Stimulated activated naive CD8-positive, alpha-beta T cell treated with anti-CD3 and anti-CD28 coated beads, Interleukin-15, amount 100 ng/mL, for 72 hours (primary cell): ENCODE data around the gene HLCS.
"Not testable (repeated sequence)": the region's sequence is repeated elsewhere in the genome, so short reads cannot be mapped to it uniquely, and the experiment has no call there.

Source experiments
- ATAC-seq: fragments of 150-1000 bp; cut with Tn5 transposase; 2 replicates; pipeline ENCODE4 v1.10.0; 2021; ENCODE audit warnings: mild to moderate bottlenecking, moderate library complexity
- DNase-seq, 2 donors: peaks; one replicate each; pipeline ENCODE4 v3.0.0; 2021 to 2022
- H3K27ac Mint-ChIP-seq, 2 donors: one replicate each; pipeline ENCODE4 v1.8.0; 2022; ENCODE audit warnings: mild to moderate bottlenecking in 2 of 2, mixed read lengths in 2 of 2, moderate library complexity in 2 of 2
- H3K27me3 Mint-ChIP-seq: one replicate; pipeline ENCODE4 v1.8.0; 2022; ENCODE audit warnings: mixed read lengths
- H3K4me1 Mint-ChIP-seq: one replicate; pipeline ENCODE4 v1.8.0; 2022; ENCODE audit warnings: mild to moderate bottlenecking, mixed read lengths
- H3K4me3 Mint-ChIP-seq, 2 donors: one replicate each; pipeline ENCODE4 v1.8.0; 2022; ENCODE audit warnings: mild to moderate bottlenecking in 2 of 2, mixed read lengths in 2 of 2, moderate library complexity in 1 of 2
- H3K9me3 Mint-ChIP-seq, 2 donors: one replicate each; pipeline ENCODE4 v1.8.0; 2022; ENCODE audit warnings: mixed read lengths in 2 of 2

Gene HLCS

GRCh38 chr21:36845790-36846189, 120.7 kb downstream of the HLCS start:
- no peak for DNase-seq
- Mint-ChIP-seq H3K4me3 (no peak overlapping the region), H3K9me3 (no peaks in the 10 kb centered on the region), H3K27me3 (no peaks in the 10 kb centered on the region), H3K27ac (no peak overlapping the region), H3K4me1 (peaks cover 6% of the 10 kb centered on the region)
- no peak for ATAC-seq

GRCh38 chr21:36845070-36845469, 121.4 kb downstream of the HLCS start:
- DNase-seq (no peak), ATAC-seq (no peak)
- Mint-ChIP-seq H3K4me3 (no peak overlapping the region), H3K9me3 (no peaks in the 10 kb centered on the region), H3K4me1 (peaks cover 6% of the 10 kb centered on the region), H3K27ac (no peak overlapping the region), H3K27me3 (no peaks in the 10 kb centered on the region)

- Mint-ChIP-seq H3K4me3 (no peak overlapping the region), H3K27me3 (no peaks in the 10 kb centered on the region), H3K4me1 (peaks cover 6% of the 10 kb centered on the region), H3K27ac (no peak overlapping the region), H3K9me3 (no peaks in the 10 kb centered on the region)
- DNase-seq (no peak), ATAC-seq (no peak)
These were observed 124.6 kb downstream of the HLCS start for GRCh38 chr21:36841866-36842265.

- DNase-seq (no peak), ATAC-seq (no peak)
- no peak overlapping the region for H3K4me3 Mint-ChIP-seq
- H3K27ac Mint-ChIP-seq = no peak overlapping the region
- H3K27me3 Mint-ChIP-seq = no peaks in the 10 kb centered on the region
- no peaks in the 10 kb centered on the region for H3K9me3 Mint-ChIP-seq
- no peaks in the 10 kb centered on the region for H3K4me1 Mint-ChIP-seq
These were observed 126.7 kb downstream of the HLCS start for GRCh38 chr21:36839735-36840134.

- Mint-ChIP-seq H3K4me3 (no peak overlapping the region), H3K27me3 (no peaks in the 10 kb centered on the region), H3K9me3 (no peaks in the 10 kb centered on the region), H3K27ac (no peak overlapping the region), H3K4me1 (no peaks in the 10 kb centered on the region)
- DNase-seq (no peak), ATAC-seq (no peak)
These were observed 127.3 kb downstream of the HLCS start for GRCh38 chr21:36839123-36839522.

- Mint-ChIP-seq H3K27me3 (no peaks in the 10 kb centered on the region), H3K4me1 (no peaks in the 10 kb centered on the region), H3K4me3 (no peak overlapping the region), H3K27ac (no peak overlapping the region), H3K9me3 (no peaks in the 10 kb centered on the region)
- DNase-seq (no peak), ATAC-seq (no peak)
These were observed 131.1 kb downstream of the HLCS start for GRCh38 chr21:36835383-36835795.

GRCh38 chr21:36834192-36834591, 132.3 kb downstream of the HLCS start:
- Mint-ChIP-seq H3K27me3 (no peaks in the 10 kb centered on the region), H3K9me3 (no peaks in the 10 kb centered on the region), H3K4me1 (no peaks in the 10 kb centered on the region), H3K4me3 (no peak overlapping the region), H3K27ac (no peak overlapping the region)
- ATAC-seq (no peak), DNase-seq (no peak)

GRCh38 chr21:36830100-36830499, 136.4 kb downstream of the HLCS start:
- Mint-ChIP-seq H3K9me3 (no peaks in the 10 kb centered on the region), H3K4me3 (no peak overlapping the region), H3K27ac (no peak overlapping the region), H3K27me3 (no peaks in the 10 kb centered on the region), H3K4me1 (no peaks in the 10 kb centered on the region)
- DNase-seq (no peak), ATAC-seq (no peak)

GRCh38 chr21:36828891-36829515, 137.5 kb downstream of the HLCS start:
- Mint-ChIP-seq H3K9me3 (no peaks in the 10 kb centered on the region), H3K4me3 (no peak overlapping the region), H3K27me3 (no peaks in the 10 kb centered on the region), H3K27ac (no peak overlapping the region), H3K4me1 (no peaks in the 10 kb centered on the region)
- ATAC-seq (no peak), DNase-seq (no peak)

- DNase-seq (no peak), ATAC-seq (no peak)
- Mint-ChIP-seq H3K27ac (no peak overlapping the region), H3K9me3 (no peaks in the 10 kb centered on the region), H3K4me1 (no peaks in the 10 kb centered on the region), H3K4me3 (no peak overlapping the region), H3K27me3 (no peaks in the 10 kb centered on the region)
These were observed 138.3 kb downstream of the HLCS start for GRCh38 chr21:36828208-36828607.

GRCh38 chr21:36825658-36826057, 140.8 kb downstream of the HLCS start:
- DNase-seq = no peak
- no peak overlapping the region for H3K4me3 Mint-ChIP-seq

GRCh38 chr21:36821032-36821299, 145.5 kb downstream of the HLCS start:
- H3K4me3 Mint-ChIP-seq = no peak overlapping the region
- H3K4me1 Mint-ChIP-seq = no peaks in the 10 kb centered on the region
- no peaks in the 10 kb centered on the region for H3K27me3 Mint-ChIP-seq
- ATAC-seq (no peak), DNase-seq (no peak)
- no peak overlapping the region for H3K27ac Mint-ChIP-seq
- H3K9me3 Mint-ChIP-seq = no peaks in the 10 kb centered on the region

More at GRCh38 chr21:36825658-36826057, 140.8 kb downstream of the HLCS start:
- no peaks in the 10 kb centered on the region for H3K27me3 Mint-ChIP-seq
- no peak for ATAC-seq
- H3K9me3 Mint-ChIP-seq = no peaks in the 10 kb centered on the region
- H3K4me1 Mint-ChIP-seq = no peaks in the 10 kb centered on the region
- H3K27ac Mint-ChIP-seq = no peak overlapping the region

- no peak for ATAC-seq
These were observed 146.1 kb downstream of the HLCS start for GRCh38 chr21:36820176-36821031.

GRCh38 chr21:36817732-36818450, 148.6 kb downstream of the HLCS start:
- Mint-ChIP-seq H3K4me1 (no peaks in the 10 kb centered on the region), H3K4me3 (no peak overlapping the region), H3K9me3 (no peaks in the 10 kb centered on the region), H3K27ac (no peak overlapping the region), H3K27me3 (no peaks in the 10 kb centered on the region)
- DNase-seq = no peak
- no peak for ATAC-seq

More at GRCh38 chr21:36820176-36821031, 146.1 kb downstream of the HLCS start:
- no peak overlapping the region for H3K4me3 Mint-ChIP-seq
- no peaks in the 10 kb centered on the region for H3K4me1 Mint-ChIP-seq
- no peaks in the 10 kb centered on the region for H3K9me3 Mint-ChIP-seq
- no peaks in the 10 kb centered on the region for H3K27me3 Mint-ChIP-seq
- peak overlapping the region in 1 of 2 donors; percentile 92 for H3K27ac Mint-ChIP-seq
- DNase-seq = no peak

GRCh38 chr21:36816561-36817130, 149.8 kb downstream of the HLCS start:
- no peak overlapping the region for H3K27ac Mint-ChIP-seq
- no peaks in the 10 kb centered on the region for H3K4me1 Mint-ChIP-seq
- DNase-seq (no peak), ATAC-seq (no peak)
- H3K27me3 Mint-ChIP-seq = no peaks in the 10 kb centered on the region
- H3K9me3 Mint-ChIP-seq = no peaks in the 10 kb centered on the region
- no peak overlapping the region for H3K4me3 Mint-ChIP-seq

GRCh38 chr21:36816026-36816425, 150.4 kb downstream of the HLCS start:
- not testable (repeated sequence) for ATAC-seq, H3K4me3 Mint-ChIP-seq, DNase-seq, H3K27ac Mint-ChIP-seq, H3K9me3 Mint-ChIP-seq, H3K4me1 Mint-ChIP-seq, H3K27me3 Mint-ChIP-seq
